ENCODE data around the gene USP6NL. TPM values are rescaled to one million over a fixed set of nuclear protein-coding genes. Genes with fewer than 3 reads are reported as not detected.

Gene USP6NL
- polyA plus RNA-seq, 3 donors = 3.2 to 8.8 (median 4.9) TPM

DNA sequence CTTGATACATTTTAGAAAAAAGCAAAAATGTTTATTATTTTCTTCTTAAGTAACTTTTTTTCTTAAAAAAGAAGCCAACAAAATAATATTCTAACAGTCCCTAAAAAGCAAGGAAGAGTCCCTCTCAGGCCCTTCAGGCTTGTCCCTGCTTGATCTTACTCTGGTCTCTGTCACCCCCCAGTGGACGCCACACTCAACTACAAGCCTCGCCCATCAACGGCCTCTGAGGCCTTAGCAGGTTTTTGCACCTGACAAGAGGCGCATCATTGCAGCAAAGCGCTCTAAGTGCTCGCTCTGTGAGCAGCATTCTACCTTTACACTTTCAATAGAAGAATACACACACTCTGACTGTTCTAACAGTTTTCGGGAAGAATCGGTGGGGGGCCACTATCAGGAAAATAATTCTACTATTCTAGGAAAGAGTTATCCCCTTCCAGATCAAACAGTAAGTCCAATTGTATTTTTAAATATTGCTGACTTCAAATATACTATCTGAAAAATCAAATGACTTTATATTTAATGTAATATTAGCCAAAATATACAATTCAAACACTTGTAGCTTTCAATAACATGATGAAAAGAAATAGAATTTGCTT is 139.2 kb downstream of the USP6NL start:
- 59 to 68% (median 59%) methylated on average over 8 of the region's 8 CpGs for WGBS, 3 donors
- H3K27ac ChIP-seq (ENCODE audit: low read depth, low read length) = no peak overlapping the region

DNA sequence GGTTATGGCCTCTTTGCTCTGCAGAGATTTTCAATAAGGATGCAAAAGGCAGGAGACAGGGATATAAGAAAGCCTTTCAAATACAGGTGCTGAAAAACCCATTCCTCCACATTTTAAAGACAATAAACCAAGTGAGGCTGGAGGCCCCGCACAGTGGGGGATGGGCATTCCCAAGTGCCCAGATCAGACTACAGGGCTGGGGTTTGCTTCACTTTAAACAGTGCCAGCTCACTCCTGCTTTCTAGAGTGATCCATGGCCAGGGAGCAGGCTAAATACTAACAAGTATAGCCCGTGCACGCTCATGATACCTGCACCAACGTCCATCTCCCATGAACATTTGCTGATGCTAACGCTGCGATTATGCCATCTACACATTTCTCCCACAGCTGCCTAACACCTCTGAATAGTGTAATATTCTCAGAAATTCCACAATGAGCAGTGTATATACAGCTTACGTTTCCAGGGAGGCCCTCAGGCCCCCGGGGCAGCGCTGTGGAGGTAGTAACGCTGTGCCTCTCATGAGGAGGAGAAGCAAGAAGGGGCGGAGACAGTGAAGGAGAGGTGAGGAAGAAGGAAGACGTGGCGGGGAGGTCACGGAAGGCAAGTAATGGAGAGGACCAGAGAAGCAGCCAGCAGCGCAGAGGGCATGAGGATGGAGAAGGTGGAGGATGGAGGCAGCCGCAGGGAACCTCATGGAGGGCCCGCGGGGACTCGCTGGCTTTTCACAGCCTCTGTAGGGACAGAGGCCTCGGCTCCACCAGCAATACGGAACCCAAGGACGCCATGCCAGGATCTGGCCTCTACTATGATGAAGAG is 141.7 kb downstream of the USP6NL start:
- no peak overlapping the region for H3K27ac ChIP-seq (ENCODE audit: low read depth, low read length)
- WGBS, 3 donors = 93 to 96% (median 95%) methylated on average over 22 of the region's 22 CpGs

DNA sequence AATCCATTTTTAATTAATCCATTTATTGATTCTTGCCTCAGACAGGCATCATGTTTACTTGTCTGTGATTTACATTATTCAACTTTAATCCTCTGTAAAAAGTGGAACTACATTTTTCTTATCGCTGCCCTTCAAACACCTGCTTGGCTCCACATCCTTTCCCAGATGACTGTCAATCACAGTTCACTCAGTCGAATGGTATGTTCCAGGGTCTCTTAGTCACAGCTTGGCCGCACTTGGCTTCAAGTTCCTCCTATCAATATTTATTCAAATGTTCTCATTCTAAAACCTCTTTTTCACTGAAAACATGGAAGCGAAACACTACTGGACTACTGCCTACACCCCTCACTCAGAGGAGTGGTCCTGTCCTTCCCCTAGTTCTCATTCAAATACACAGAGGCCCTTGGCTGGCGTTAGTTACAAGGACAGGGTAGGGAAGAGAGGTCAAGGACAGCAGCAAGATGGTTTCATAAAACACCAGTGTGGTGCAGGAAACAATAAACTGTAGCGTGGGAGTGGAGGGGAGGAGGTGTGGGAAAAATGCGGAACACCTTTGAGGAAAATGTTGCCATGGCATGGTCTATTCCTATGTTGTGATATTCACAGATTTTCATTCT is 143.2 kb downstream of the USP6NL start:
- 59 to 93% (median 88%) methylated on average over 7 of the region's 7 CpGs for WGBS, 3 donors
- H3K27ac ChIP-seq (ENCODE audit: low read depth, low read length) = no peak overlapping the region

DNA sequence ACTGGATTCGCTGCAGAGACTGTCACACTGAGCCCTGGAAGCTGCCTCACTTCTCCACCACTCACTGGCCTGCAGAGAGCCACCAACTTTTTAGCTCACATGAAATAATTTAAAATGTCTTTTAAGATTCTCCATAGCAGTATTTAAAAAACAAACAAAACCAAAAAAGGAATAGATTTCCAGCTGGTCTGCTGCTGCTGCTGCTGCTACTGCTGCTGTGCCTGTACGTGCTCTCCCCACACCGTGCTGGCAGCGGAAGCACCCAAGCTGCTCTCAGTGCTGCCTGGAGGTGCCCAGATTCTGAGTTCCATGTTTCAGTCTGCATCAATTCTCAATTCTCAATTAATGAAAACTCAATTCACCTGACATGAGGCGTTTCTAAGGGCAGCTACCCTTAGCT is 146.0 kb downstream of the USP6NL start:
- no peak overlapping the region for H3K27ac ChIP-seq (ENCODE audit: low read depth, low read length)
- WGBS, 3 donors = 92 to 93% (median 93%) methylated on average over 5 of the region's 5 CpGs

DNA sequence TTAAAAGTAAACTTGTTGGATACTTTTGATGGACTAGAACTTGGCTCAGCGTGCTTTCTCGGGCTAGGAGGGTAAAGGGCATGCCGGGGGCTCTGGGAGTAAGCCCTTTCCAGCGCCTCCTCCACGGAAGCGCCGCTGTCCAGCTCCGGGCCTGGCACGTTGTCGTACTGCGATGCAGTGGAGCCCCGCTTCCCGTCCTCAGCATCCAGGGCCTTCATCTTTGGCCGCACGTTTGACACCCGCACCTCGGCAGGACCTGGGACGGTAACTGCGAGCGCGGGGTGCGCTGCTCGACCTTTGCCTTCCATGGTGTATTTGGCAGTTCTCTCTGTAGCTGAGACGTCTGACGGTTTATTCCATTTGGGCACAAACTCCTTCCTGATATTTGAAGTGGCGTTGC is 148.3 kb downstream of the USP6NL start:
- H3K27ac ChIP-seq (ENCODE audit: low read depth, low read length) = no peak overlapping the region
- 96 to 98% (median 97%) methylated on average over 26 of the region's 26 CpGs for WGBS, 3 donors

DNA sequence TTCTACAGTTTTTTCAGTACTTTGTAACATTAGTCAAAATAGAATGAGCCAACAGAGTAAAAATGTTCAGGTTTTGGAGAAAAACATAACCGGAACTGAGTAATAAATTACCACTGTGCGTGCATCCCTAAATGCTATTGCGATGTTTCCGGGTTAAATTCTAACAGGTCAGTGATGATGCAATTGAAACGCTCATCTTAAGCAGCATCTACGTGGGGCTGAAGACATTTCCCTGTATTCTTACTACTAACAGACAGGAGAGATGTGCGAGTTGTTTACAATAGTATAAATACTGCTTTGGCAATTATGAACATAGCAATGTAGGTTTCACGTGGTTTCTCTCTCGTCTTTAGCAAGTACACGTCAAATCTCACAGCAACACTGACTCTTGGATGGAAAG is 149.4 kb downstream of the USP6NL start:
- 80 to 93% (median 86%) methylated on average over 10 of the region's 10 CpGs for WGBS, 3 donors

DNA sequence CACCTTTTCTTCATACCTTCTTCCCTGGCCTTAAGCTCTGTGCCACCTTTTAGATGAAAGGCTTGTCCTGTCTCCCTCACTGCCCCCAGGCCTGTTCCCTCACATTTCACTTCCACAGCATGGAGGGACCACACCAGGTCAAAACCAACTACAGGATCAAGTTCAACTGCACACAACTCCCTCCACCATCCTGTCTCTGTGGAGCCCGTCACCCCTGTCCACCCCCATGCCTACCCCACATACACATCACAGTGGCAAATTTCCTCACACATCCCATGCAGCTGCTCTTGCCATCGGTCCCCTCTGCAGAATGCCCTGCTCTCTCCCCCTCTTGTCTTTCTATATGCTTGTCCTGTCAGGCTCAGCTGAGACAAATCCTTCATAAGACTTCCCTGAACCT is 154.1 kb downstream of the USP6NL start:
- WGBS, 3 donors = 93 to 94% (median 94%) methylated on average over 2 of the region's 2 CpGs
- no peak overlapping the region for H3K27ac ChIP-seq (ENCODE audit: low read depth, low read length)

More for the DNA sequence above, 149.4 kb downstream of the USP6NL start:
- no peak overlapping the region for H3K27ac ChIP-seq (ENCODE audit: low read depth, low read length)

DNA sequence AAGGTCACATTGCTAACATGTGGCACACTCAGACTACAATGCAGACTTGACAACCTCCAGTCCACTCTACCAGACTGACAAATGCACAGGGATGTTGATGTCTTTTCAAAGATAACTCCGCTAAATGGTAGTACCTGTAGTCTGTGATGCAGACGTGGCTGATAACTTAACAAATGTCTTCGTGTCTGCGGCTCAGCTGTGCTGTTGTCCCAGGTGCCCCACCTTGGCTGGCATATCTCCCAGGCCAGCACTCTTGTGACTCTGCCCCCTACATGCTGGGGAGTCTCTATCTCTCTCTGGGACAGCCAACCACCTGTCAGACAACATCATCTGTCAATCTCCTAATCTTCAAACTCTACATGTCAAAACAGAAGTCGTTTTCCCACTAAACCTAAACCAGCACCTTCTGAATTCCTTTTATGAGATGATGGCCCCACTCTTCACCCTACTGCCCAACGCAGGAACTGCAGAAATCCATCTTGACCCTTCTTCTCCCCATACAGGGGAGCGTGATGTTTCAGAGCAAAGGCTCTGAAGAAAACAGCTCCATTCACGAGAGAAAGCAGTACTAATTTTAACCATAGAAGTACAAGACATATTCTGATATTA is 156.4 kb downstream of the USP6NL start:
- 76 to 84% (median 80%) methylated on average over 8 of the region's 8 CpGs for WGBS, 3 donors
- H3K27ac ChIP-seq (ENCODE audit: low read depth, low read length) = no peak overlapping the region

DNA sequence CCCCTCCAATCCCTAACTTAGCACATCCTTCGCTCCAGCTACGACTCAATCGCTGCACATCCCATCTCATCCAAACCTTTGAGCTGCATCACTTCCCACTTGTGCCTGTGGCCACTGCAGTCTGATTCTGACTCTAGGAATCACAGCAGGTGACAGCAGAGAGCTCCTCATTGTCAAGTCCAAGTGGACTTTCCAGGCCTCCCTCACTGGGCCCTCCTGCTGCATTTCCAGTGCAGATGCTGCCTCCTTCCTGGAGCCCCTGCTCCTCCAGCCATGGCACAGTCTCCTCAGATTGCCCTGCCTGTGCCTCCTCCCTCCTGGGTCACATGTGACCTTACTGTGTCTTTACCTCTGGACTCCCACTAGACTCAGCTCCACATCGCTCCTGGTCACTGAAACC is 157.3 kb downstream of the USP6NL start:
- H3K27ac ChIP-seq (ENCODE audit: low read depth, low read length) = no peak overlapping the region
- WGBS, 3 donors = 98 to 99% (median 99%) methylated on average over 4 of the region's 4 CpGs

DNA sequence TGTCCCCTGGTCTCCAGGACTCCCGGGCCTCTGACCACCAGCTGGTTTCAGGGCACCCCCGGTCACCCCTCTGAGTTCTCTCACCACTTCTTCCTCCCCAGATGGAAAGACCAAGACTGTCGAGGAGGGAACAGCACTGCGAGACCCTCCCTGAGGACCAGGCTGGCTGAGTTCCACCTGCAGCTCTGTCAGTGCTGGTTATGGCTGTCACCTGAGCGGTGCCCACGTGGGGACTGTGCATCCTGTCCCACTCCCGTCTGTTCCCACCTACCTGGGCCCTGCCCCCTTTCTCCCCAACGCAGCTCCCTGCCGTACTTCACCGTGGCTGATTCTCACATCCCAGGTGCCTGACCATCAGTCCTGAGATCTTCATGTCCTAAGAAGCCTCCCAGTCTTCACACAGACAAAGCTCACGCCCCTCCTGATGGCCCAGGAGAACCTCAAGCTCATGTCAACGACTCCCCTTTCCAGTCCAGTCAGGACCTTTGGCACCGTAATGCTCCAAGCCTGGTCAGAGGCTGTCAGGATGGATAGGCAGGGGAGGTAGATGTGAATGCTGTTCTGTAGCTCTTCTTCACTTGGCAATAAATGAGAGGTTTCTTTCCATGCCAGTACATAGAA is 159.7 kb downstream of the USP6NL start:
- no peak overlapping the region for H3K27ac ChIP-seq (ENCODE audit: low read depth, low read length)
- WGBS, 3 donors = 71 to 83% (median 76%) methylated on average over 13 of the region's 13 CpGs

DNA sequence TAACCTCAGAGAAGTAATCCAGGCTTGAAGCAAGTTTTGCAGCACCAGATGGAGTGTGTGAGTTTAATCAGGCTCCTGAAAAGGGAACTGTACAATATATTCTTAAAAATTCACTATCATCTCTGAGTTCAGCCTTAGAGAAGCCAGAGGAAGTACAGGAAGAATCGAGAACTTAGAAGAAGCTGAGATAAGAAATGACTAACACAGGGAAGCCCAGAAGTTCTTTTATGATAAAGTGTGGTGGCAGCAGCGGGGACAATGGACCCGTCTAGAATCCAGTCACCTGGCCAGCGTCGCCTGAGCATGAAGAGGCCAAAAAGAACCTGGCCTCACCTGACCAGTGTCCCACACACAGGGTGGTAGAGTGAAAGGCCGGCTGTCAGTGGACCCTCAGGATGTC is 161.0 kb downstream of the USP6NL start:
- no peak overlapping the region for H3K27ac ChIP-seq (ENCODE audit: low read depth, low read length)
- 33 to 57% (median 54%) methylated on average over 6 of the region's 6 CpGs for WGBS, 3 donors

DNA sequence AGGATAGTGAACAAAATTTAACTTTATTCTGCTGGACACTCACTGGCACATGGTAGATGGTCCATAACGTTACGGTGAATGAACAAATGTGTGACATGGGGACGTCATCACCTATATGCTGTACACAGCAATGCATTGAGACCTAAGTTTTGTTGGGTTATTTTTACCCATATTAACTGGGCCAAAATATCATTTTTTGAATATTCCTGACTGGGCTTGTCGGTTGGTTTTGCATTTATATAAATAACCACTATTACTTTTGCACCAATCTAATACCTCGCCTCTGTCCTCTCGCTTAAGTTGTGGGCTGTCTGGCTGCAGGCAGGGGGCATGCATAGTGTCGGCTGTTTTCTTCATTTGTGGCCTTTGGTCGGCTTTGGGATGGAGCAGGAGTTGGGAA is 161.7 kb downstream of the USP6NL start:
- H3K27ac ChIP-seq (ENCODE audit: low read depth, low read length) = no peak overlapping the region
- WGBS, 3 donors = 66 to 86% (median 81%) methylated on average over 8 of the region's 8 CpGs

DNA sequence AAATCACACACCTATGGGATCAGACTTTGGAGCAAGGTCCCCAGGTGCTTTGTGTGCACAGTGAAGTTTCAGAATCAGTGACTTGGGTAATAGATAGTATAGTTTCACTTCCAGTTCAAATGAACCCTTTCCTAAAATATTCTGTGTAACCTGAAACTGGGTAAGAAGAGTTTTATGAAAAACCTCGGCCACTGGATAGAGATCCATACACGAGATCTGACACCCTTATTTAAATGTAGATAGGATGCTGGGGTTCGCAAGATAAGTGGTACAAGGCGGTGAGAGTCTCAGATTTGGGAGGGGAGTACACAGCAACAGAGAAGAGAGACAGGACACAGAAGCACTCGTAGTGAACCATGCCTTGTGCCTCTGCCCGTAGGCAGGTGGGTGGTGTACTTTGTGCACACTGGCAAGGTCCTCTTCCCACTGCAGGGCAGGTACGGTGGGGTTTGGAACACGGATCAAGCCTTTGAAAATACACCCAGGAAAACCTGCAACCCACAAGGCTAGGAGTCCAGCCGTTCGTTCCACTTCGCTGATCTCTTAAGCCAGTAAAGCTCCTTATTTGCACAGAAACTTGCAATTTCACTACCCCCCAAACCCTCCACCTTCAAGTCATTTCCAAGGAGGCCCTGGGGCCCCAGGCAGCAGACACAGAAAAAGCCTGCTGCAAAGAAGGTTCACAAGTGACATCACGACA is 162.8 kb downstream of the USP6NL start:
- 53 to 77% (median 69%) methylated on average over 12 of the region's 12 CpGs for WGBS, 3 donors

DNA sequence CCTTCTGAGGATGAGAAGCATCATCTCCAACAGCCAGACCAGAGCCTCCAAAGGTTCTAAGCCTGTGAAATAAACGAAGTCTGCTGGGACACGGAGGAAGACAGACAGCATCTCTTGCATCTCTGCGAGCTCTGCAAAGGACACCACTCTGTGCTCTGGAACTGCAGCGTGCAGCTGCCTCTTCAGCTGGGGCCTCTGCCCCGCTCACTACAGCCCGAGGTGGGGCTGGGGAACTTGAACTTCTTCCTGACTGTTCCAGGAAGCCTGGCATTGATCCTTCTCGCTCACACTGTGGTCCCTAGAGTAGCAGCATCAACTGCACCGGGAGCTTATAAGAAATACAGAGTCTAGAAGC is 163.3 kb downstream of the USP6NL start:
- WGBS, 3 donors = 43 to 55% (median 54%) methylated on average over 8 of the region's 8 CpGs

More for the DNA sequence above, 162.8 kb downstream of the USP6NL start:
- no peak overlapping the region for H3K27ac ChIP-seq (ENCODE audit: low read depth, low read length)

DNA sequence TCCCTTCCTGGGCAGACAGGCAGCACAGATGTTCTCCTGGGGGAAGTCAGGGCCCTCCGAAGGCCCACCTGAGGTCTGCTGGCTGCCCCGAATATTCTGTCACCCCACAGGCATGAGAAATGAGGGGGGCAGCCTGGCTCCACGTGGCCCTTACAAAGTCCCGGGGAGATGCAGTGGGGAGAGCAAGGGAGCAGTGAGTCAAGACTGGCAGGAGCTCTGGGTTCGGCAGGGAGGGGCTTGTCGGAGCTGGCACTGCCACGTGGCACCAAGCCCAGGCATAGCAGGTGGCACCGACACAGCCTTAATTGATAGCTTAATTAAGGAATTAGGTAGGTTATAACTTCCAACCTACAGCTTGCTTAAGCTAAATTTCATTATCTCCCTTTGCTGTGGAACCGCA is 163.9 kb downstream of the USP6NL start:
- H3K27ac ChIP-seq (ENCODE audit: low read depth, low read length) = no peak overlapping the region
- 54 to 86% (median 82%) methylated on average over 9 of the region's 9 CpGs for WGBS, 3 donors

More for the DNA sequence above, 163.3 kb downstream of the USP6NL start:
- no peak overlapping the region for H3K27ac ChIP-seq (ENCODE audit: low read depth, low read length)

DNA sequence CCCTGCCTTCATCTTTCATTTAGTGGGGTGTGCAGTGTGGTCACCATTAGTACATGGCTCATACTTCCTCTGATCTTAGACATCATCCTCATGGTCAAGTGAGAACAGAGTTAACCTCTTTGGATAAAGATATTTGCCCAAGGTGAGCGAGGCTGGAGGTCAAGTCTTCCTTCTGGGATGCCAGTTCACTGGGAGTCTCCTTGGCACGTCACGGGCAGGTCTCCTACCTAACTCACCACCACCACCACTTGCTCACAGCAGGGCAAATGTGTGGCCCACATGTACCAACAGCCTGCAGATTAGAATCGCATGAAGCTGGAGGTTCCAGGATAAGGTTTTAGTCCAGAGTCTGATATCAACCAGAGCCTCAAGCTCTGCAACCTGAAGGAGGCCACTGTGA is 164.6 kb downstream of the USP6NL start:
- 81 to 91% (median 91%) methylated on average over 4 of the region's 4 CpGs for WGBS, 3 donors
- no peak overlapping the region for H3K27ac ChIP-seq (ENCODE audit: low read depth, low read length)

DNA sequence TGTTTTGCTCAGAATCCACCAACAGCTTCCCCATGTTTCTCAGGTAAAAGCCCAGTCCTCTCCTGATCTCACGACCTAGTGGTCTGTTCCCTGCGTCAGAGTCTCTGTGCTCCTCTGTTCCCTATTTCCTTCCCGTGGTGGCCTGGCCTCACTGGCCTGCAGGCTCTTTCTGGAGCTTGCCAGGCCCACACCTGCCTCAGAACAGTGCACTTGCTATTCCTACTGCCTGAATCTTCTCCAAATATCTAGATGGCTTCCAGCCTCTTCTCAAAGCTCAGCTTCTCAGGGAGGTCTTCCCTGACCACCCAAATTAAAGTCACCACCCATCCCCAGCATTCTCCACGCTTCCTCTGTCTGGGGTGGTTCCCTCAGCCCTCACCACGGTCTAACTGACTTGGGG is 165.3 kb downstream of the USP6NL start:
- no peak overlapping the region for H3K27ac ChIP-seq (ENCODE audit: low read depth, low read length)
- 70 to 76% (median 71%) methylated on average over 5 of the region's 5 CpGs for WGBS, 3 donors

DNA sequence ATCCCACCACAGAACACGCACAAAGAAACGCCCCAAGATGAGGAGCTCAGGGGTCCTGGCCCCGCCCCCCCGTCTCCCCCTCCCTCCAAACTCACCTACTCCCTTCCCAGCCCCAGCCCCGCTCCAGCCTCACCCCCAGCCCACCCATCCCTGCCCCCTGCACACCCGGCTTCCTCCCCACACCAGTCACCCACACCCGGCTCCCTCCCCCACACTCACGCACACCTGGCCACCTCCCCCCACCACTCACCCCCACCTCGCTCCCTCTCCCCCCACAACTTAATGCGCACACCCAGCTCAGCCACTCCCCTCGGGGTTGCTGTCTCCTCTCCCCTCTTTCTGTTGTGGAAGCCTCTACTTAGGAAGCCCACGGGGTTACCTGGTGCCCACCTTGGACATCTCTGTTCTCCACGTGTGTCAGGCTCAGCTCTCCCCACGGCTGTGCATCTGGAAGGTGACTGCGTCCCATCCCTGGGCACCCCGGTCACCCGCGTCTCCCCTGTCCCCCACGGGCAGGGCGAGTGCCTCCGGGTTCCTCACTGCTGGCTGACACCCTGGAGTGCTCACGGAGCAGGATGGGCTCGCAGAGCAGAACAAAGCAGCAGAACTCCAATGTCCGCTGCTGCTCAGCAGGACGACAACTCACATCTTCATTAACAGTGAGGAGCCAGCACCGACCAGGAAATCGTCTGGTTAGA is 166.8 kb downstream of the USP6NL start:
- no peak overlapping the region for H3K27ac ChIP-seq (ENCODE audit: low read depth, low read length)
- 63 to 82% (median 80%) methylated on average over 22 to 27 of the region's 27 CpGs for WGBS, 3 donors
